ENCODE data around the gene ATP2B2. TPM values are rescaled to one million over a fixed set of nuclear protein-coding genes. Genes with fewer than 3 reads are reported as not detected.

The ATP2B2 gene
- total RNA-seq, 4 donors from 2014 or later: 0.42 to 2.0 (median 1.1) TPM

- Histone ChIP-seq H3K4me3 (no peak overlapping the region), H3K27ac (no peak overlapping the region), H3K36me3 (peaks cover 0 to 9% (median 0%) of the 10 kb centered on the region in 3 donors), H3K27me3 (no peaks in the 10 kb centered on the region), H3K9me3 (peaks cover 0 to 5% (median 0%) of the 10 kb centered on the region in 4 donors), H3K4me1 (peaks cover 0 to 6% (median 0%) of the 10 kb centered on the region in 4 donors)
- DNase-seq (ENCODE audit: low spot score in 2 of 2): no peak
- TF ChIP-seq CTCF (IDR thresholded peaks at IDR 0.05): no peak
- TF ChIP-seq EP300 (IDR thresholded peaks at IDR 0.05): no peak
- TF ChIP-seq POLR2A (IDR thresholded peaks at IDR 0.05): no peak
- 65 to 73% methylated on average over 6 of the region's 6 CpGs for WGBS, 2 donors
Measured at GRCh38 chr3:10365316-10365715, 140.1 kb downstream of the ATP2B2 start.

DNA sequence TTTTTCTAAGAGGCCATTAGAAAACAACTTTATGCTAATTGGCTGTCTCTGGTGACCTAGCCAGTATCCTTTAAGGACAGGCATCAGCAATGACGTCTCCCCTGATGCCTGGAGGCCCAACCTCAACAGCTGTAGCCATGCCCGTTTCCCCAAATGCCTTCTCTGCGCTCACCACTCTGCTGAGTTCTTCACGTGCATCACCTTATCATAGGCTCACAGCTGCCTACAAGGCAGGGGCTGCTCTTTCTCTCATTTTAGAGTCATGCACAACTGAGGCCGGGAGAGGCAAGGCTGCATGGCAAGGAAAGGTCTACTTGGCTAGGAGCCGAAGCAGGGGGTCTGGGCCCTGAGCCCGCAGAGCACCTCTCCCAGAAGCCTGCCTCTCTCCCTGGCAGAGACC is 140.6 kb downstream of the ATP2B2 start:
- Histone ChIP-seq H3K27ac (no peak overlapping the region), H3K4me3 (no peak overlapping the region), H3K4me1 (peaks cover 0 to 6% (median 0%) of the 10 kb centered on the region in 4 donors), H3K9me3 (peaks cover 0 to 5% (median 0%) of the 10 kb centered on the region in 4 donors), H3K27me3 (no peaks in the 10 kb centered on the region), H3K36me3 (peaks cover 0 to 13% (median 0%) of the 10 kb centered on the region in 3 donors)
- 79 to 85% methylated on average over 7 of the region's 7 CpGs for WGBS, 2 donors
- no peak for DNase-seq (ENCODE audit: low spot score in 2 of 2)
- TF ChIP-seq EP300 (IDR thresholded peaks at IDR 0.05) (no peak), CTCF (IDR thresholded peaks at IDR 0.05) (no peak), POLR2A (IDR thresholded peaks at IDR 0.05) (no peak)

DNA sequence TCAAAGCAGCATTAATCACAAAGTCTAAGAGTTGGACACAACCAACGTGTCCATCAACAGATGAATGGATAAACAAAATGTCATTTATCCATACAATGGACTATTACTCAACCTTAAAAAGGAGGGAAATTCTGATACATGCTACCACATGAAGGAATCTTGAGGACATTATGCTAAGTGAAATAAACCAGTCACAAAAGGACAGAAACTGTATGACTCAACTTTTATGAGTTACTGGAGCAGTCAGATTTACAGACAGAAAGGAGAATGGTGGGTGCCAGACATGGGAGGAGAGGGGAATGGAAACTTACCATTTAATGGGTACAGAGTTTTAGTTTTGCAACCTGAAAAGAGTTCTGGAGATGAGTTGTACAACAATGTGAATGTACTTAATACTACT is 141.5 kb downstream of the ATP2B2 start:
- DNase-seq (ENCODE audit: low spot score in 2 of 2): no peak
- Histone ChIP-seq H3K4me1 (peaks cover 0 to 6% (median 0%) of the 10 kb centered on the region in 4 donors), H3K4me3 (no peak overlapping the region), H3K27ac (no peak overlapping the region), H3K27me3 (no peaks in the 10 kb centered on the region), H3K36me3 (peaks cover 0 to 14% (median 0%) of the 10 kb centered on the region in 3 donors), H3K9me3 (peaks cover 0 to 5% (median 0%) of the 10 kb centered on the region in 4 donors)
- WGBS, 2 donors: 77 to 86% methylated on average over 1 of the region's 1 CpG
- TF ChIP-seq POLR2A (IDR thresholded peaks at IDR 0.05): no peak
- no peak for TF ChIP-seq CTCF (IDR thresholded peaks at IDR 0.05)
- no peak for TF ChIP-seq EP300 (IDR thresholded peaks at IDR 0.05)

- no peak overlapping the region for H3K4me3 ChIP-seq
- no peaks in the 10 kb centered on the region for H3K27me3 ChIP-seq
- no peak for TF ChIP-seq POLR2A (IDR thresholded peaks at IDR 0.05)
- no peak for TF ChIP-seq CTCF (IDR thresholded peaks at IDR 0.05)
- no peak for TF ChIP-seq EP300 (IDR thresholded peaks at IDR 0.05)
- H3K27ac ChIP-seq: no peak overlapping the region
- H3K9me3 ChIP-seq: peaks cover 0 to 5% (median 0%) of the 10 kb centered on the region in 4 donors
- DNase-seq (ENCODE audit: low spot score in 2 of 2): no peak
- H3K4me1 ChIP-seq: no peaks in the 10 kb centered on the region
- WGBS, 2 donors: 67 to 76% methylated on average over 5 of the region's 5 CpGs
- H3K36me3 ChIP-seq: peaks cover 0 to 18% (median 0%) of the 10 kb centered on the region in 3 donors
Measured at GRCh38 chr3:10361375-10361774, 144.0 kb downstream of the ATP2B2 start.

DNA sequence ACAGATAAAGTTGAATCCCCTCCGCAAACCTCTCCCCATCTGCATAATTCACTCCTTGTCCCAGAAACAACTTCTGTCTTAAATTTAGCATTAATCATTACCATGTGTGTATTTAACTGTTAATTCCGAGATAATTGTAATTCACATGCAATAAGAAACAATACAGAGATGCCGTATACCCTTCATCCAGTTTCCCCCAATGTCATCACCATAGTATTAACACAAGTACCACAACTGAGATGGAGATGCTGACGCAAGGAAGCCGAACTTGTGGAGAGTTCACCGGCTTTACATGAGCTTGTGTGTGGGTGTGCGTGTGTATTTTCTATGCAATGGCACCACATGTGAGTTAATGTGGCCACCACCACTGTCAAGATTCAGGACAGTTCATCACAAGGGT is 144.9 kb downstream of the ATP2B2 start:
- no peak overlapping the region for H3K4me3 ChIP-seq
- TF ChIP-seq POLR2A (IDR thresholded peaks at IDR 0.05) (no peak), EP300 (IDR thresholded peaks at IDR 0.05) (no peak), CTCF (IDR thresholded peaks at IDR 0.05) (no peak)
- peaks cover 0 to 18% (median 0%) of the 10 kb centered on the region in 3 donors for H3K36me3 ChIP-seq
- no peak for DNase-seq (ENCODE audit: low spot score in 2 of 2)
- peaks cover 0 to 5% (median 0%) of the 10 kb centered on the region in 4 donors for H3K9me3 ChIP-seq
- no peaks in the 10 kb centered on the region for H3K4me1 ChIP-seq
- no peaks in the 10 kb centered on the region for H3K27me3 ChIP-seq
- 93% methylated on average over 7 of the region's 7 CpGs for WGBS, 2 donors
- H3K27ac ChIP-seq: no peak overlapping the region

Measured in tibial nerve (tissue), 4 donors.